ENCODE measurements around the gene WIF1.

- TF ChIP-seq CTCF (IDR thresholded peaks at IDR 0.05) (no peak), POLR2A (IDR thresholded peaks at IDR 0.05) (no peak)
These were observed 37.5 kb downstream of the WIF1 start for GRCh38 chr12:65083581-65083980.

Measured in Peyer's patch (tissue), 4 donors.